HEK293T (cell line): ENCODE results near the gene PALMD.

Experiments used
- ARNT ChIP-seq: fragments of 450-650 bp; IDR thresholded peaks from 2 replicates; pipeline ENCODE4 v1.6.1; 2017; ENCODE audit warnings: mild to moderate bottlenecking
- FOXA1 ChIP-seq: fragments of 450-650 bp; IDR thresholded peaks from 2 replicates; pipeline ENCODE4 v1.6.1; 2016; ENCODE audit warnings: mild to moderate bottlenecking
- FOXK2 ChIP-seq: fragments of 450-650 bp; IDR thresholded peaks from 2 replicates; pipeline ENCODE4 v1.6.1; 2016; ENCODE audit warnings: mild to moderate bottlenecking
- LEF1 ChIP-seq: fragments of 450-650 bp; IDR thresholded peaks from 2 replicates; pipeline ENCODE4 v1.6.1; 2017; ENCODE audit warnings: mild to moderate bottlenecking, borderline replicate concordance
- SP1 ChIP-seq: fragments of 450-650 bp; IDR thresholded peaks from 2 replicates; pipeline ENCODE4 v1.6.1; 2017
- TF ChIP-seq, protein P1 (sequence below): fragments of 450-650 bp; IDR thresholded peaks from 2 replicates; pipeline ENCODE4 v1.6.1; 2016

DNA sequence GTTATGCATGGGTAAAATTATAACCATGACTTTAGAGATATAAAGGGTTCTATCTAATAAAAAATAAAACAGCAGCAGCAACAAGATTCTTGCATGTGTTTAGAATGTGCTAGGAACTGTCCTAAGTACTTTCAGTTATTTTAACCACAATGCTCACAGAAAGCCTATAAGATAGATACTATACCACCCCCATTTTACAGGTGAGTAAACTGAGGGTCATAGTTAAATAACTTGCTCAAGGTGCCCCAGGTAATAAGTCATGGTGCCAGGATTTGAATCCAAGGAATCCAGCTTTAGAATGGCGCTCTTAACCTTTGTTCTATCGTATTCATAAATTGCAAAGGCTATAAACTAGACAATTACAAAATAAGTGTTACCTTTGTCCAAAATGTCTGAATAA, 67.1 kb downstream of the PALMD start:
- TF ChIP-seq LEF1 (no peak), FOXK2 (no peak), SP1 (no peak), FOXA1 (no peak), ARNT (no peak)
- TF ChIP-seq, protein P1, sequence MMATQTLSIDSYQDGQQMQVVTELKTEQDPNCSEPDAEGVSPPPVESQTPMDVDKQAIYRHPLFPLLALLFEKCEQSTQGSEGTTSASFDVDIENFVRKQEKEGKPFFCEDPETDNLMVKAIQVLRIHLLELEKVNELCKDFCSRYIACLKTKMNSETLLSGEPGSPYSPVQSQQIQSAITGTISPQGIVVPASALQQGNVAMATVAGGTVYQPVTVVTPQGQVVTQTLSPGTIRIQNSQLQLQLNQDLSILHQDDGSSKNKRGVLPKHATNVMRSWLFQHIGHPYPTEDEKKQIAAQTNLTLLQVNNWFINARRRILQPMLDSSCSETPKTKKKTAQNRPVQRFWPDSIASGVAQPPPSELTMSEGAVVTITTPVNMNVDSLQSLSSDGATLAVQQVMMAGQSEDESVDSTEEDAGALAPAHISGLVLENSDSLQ: no peak
